HepG2 (cell line): ENCODE results near the gene UBAC1. TPM values are rescaled to one million over a fixed set of nuclear protein-coding genes. Genes with fewer than 3 reads are reported as not detected.
A peak's percentile ranks its signal among the peaks of the same experiment; 100 is the strongest.
"Not testable (repeated sequence)": the region's sequence is repeated elsewhere in the genome, so short reads cannot be mapped to it uniquely, and the experiment has no call there.

Source experiments
- ATAC-seq: fragments of 200-7000 bp; cut with Tn5 transposase; 3 replicates; pipeline ENCODE4 v1.9.1; 2020; ENCODE audit warnings: mild to moderate bottlenecking, moderate library complexity
- BruUV-seq: library from RNA; stranded (reverse); fragments of 400-500 nt; replicated peaks from 2 replicates; lab custom pipeline; 2021; lab: Mats Ljungman, UMichigan
- CTCF ChIA-PET: fragments of 300-600 bp; formaldehyde crosslinking; extraction: SDS; loops from one replicate; lab custom pipeline; 2021; ENCODE audit warnings: low total read pairs, inconsistent platforms, low intra/inter-chr PET ratio; lab: Yijun Ruan, JAX
- POLR2A ChIA-PET: fragments of 350-600 bp; sonication (Branson Sonifier 250); formaldehyde crosslinking; loops from one replicate; lab custom pipeline; 2020; ENCODE audit warnings: antibody characterized with exemption, inconsistent platforms; lab: Yijun Ruan, JAX
- DNase-seq: peaks from one replicate; pipeline ENCODE4 v3.0.0-alpha.2; 2015; ENCODE audit warnings: low spot score
- FAIRE-seq: peaks from 3 replicates; lab custom pipeline; 2011; peaks lifted over from hg19 to GRCh38; lab: Jason Lieb, UNC
- H2AFZ ChIP-seq: one replicate; pipeline ENCODE4 v1.6.1; 2011; ENCODE audit warnings: low read length, inconsistent platforms
- H3K27ac ChIP-seq: fragments of 300-600 bp; 3 replicates; pipeline ENCODE4 v1.8.0; 2011; ENCODE audit warnings: mixed run types, mild to moderate bottlenecking, mixed read lengths, low read length, inconsistent platforms; ENCODE audit not compliant: insufficient read depth; ENCODE audit errors: extremely low read length
- H3K27me3 ChIP-seq, 2 experiments: fragments of 200-600 bp in 1 of 2; 2 replicates in 1 of 2; 3 replicates in 1 of 2; pipeline versions ENCODE4 v1.6.0 to v1.8.0; 2011; ENCODE audit warnings: low read length in 2 of 2, mild to moderate bottlenecking in 2 of 2, moderate library complexity in 2 of 2, inconsistent platforms in 1 of 2; ENCODE audit not compliant: insufficient read depth in 2 of 2, control insufficient read depth in 1 of 2
- H3K36me3 ChIP-seq, 2 experiments: fragments of 200-600 bp in 1 of 2; replicated peaks in 1 of 2; 2 replicates in 1 of 2; 3 replicates in 1 of 2; pipeline versions ENCODE4 v1.5.1 to v1.8.0; 2011; ENCODE audit warnings: low read length in 2 of 2, inconsistent platforms in 1 of 2; ENCODE audit not compliant: insufficient read depth in 2 of 2, control insufficient read depth in 1 of 2
- H3K4me1 ChIP-seq: 2 replicates; pipeline ENCODE4 v1.5.1; 2012; ENCODE audit warnings: low read length, inconsistent platforms; ENCODE audit not compliant: insufficient read depth
- H3K4me2 ChIP-seq: 2 replicates; pipeline ENCODE4 v1.6.0; 2011; ENCODE audit warnings: low read depth, low read length, inconsistent platforms
- H3K4me3 ChIP-seq, 3 experiments: fragments of 200-600 bp in 1 of 3; sonication (generic), shearing (Covaris generic) in 1 of 3; replicated peaks in 1 of 3; 2 replicates each; pipeline ENCODE4 v1.5.1; 2011 to 2016; ENCODE audit warnings: low read length in 3 of 3, inconsistent platforms in 2 of 3, low read depth in 2 of 3, mild to moderate bottlenecking in 2 of 3, control low read depth in 1 of 3, mixed read lengths in 1 of 3; ENCODE audit not compliant: insufficient read depth in 1 of 3
- H3K79me2 ChIP-seq: one replicate; pipeline ENCODE4 v1.6.1; 2011; ENCODE audit warnings: low read length, inconsistent platforms; ENCODE audit not compliant: insufficient read depth
- H3K9ac ChIP-seq: 2 replicates; pipeline ENCODE4 v1.6.0; 2011; ENCODE audit warnings: mild to moderate bottlenecking, low read depth, low read length, inconsistent platforms; ENCODE audit not compliant: insufficient read depth
- H3K9me3 ChIP-seq: 2 replicates; pipeline ENCODE4 v1.5.1; 2012; ENCODE audit warnings: mild to moderate bottlenecking, low read length
- H4K20me1 ChIP-seq: 2 replicates; pipeline ENCODE4 v1.6.0; 2011; ENCODE audit warnings: inconsistent platforms, mild to moderate bottlenecking, low read length, moderate library complexity; ENCODE audit not compliant: insufficient read depth
- AGO2 ChIP-seq: fragments of 200-400 bp; formaldehyde crosslinking; optimal IDR thresholded peaks from 2 replicates; pipeline ENCODE3; 2017; ENCODE audit warnings: mild to moderate bottlenecking, low read depth, low read length, moderate library complexity
- CEBPB ChIP-seq: IDR thresholded peaks from 2 replicates; pipeline ENCODE4 v1.6.1; 2011; ENCODE audit warnings: low read depth, low read length, improper control_type of control experiment, borderline replicate concordance
- ELF4 ChIP-seq: sonication (generic); formaldehyde crosslinking; IDR thresholded peaks from 2 replicates; pipeline ENCODE4 v1.5.0; 2020; ENCODE audit warnings: missing genetic modification reagents, mild to moderate bottlenecking, moderate library complexity, borderline replicate concordance
- HMGA1 ChIP-seq: sonication (generic); formaldehyde crosslinking; conservative IDR thresholded peaks from 2 replicates; pipeline ENCODE4 v1.4.0; 2020; ENCODE audit warnings: missing genetic modification reagents
- PLRG1 ChIP-seq: fragments of 450-650 bp; conservative IDR thresholded peaks from 2 replicates; pipeline ENCODE4 v1.6.1; 2016
- ZFP36 ChIP-seq: fragments of 150-350 bp; IDR thresholded peaks from 2 replicates; pipeline ENCODE4 v1.6.1; 2018; ENCODE audit warnings: borderline replicate concordance, low read length, low read depth; ENCODE audit not compliant: partially characterized antibody
- ZNF24 ChIP-seq: fragments of 450-650 bp; IDR thresholded peaks from 2 replicates; pipeline ENCODE4 v1.6.1; 2017; ENCODE audit warnings: antibody characterized with exemption, mild to moderate bottlenecking
- ZNF768 ChIP-seq: sonication (generic); formaldehyde crosslinking; IDR thresholded peaks from 2 replicates; pipeline ENCODE4 v1.4.0; 2020; ENCODE audit warnings: missing genetic modification reagents
- ZNF790 ChIP-seq: sonication (generic); formaldehyde crosslinking; IDR thresholded peaks from 2 replicates; pipeline ENCODE4 v1.8.0; 2022; ENCODE audit warnings: missing genetic modification reagents, mild to moderate bottlenecking, borderline replicate concordance
- WGBS: methylation state at CpG from one replicate; pipeline ENCODE4 v1.1.6; 2017; ENCODE audit warnings: low lambda C conversion rate; 5-methylcytosine and 5-hydroxymethylcytosine counted together
- in situ Hi-C: cut with HindIII; loops from 2 replicates; pipeline ENCODE4 v1.10.0; 2017; ENCODE audit warnings: low pct_unique_long_range_greater_than_20kb; ENCODE audit not compliant: extremely low pct_ligation_motif_present
- intact Hi-C: fragments of 100-400 bp; cut with micrococcal nuclease; formaldehyde crosslinking; loops from one replicate; pipeline ENCODE4 v1.10.0; 2022; ENCODE audit not compliant: unreplicated experiment
- polyA plus RNA-seq, 8 experiments: library from polyadenylated mRNA; depleted of rRNA in 3 of 8; stranded (reverse) in 7 of 8; unstranded in 1 of 8; fragments of >200 nt; fragmentation: Illumina TruSeq in 4 of 8; extraction: Trizol in 4 of 8; gene quantifications; 2 replicates each; pipeline versions ENCODE4 v1.2.1 to v1.2.3, GENCODE V29; 2011 to 2016; ENCODE audit warnings: low read depth in 4 of 8, missing spikeins in 1 of 8, mixed read lengths in 1 of 8; ENCODE audit not compliant: insufficient read depth in 1 of 8
- total RNA-seq, 5 experiments: library from RNA; depleted of rRNA; stranded (reverse); fragments of >200 nt; fragmentation: Illumina TruSeq; extraction: Trizol; gene quantifications; 2 replicates each; pipeline ENCODE4 v1.2.3, GENCODE V29; 2016; ENCODE audit warnings: low read depth in 1 of 5
- TF ChIP-seq, protein P1 (sequence below): sonication (generic); formaldehyde crosslinking; IDR thresholded peaks from 2 replicates; pipeline ENCODE4 v1.4.0; 2020; ENCODE audit warnings: missing genetic modification reagents

The UBAC1 gene
- total and polyA plus RNA-seq, 2 of the 13 experiments (the other 11 are each of a cell fraction or from before 2014, with no cell fraction given): 32.2 to 34.1 TPM

DNA sequence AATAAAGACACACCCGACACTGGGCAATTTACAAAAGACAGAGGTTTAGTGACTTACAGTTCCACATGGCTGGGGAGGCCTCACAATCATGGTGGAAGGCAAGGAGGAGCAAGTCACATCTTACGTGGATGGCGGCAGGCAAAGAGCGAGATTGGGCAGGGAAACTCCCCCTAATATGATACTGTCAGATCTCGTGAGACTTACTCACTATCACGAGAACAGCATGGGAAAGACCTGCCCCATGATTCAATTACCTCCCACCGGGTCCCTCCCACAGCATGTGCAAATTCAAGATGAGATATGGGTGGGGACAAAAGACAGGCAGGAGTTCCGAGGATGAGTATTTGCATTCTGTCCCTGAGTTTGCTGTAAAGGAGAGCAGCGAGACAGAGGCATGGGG, 49.9 kb downstream of the UBAC1 start:
- H3K27ac ChIP-seq, DNase-seq, H2AFZ ChIP-seq, H3K4me3 ChIP-seq, H4K20me1 ChIP-seq, H3K4me2 ChIP-seq, intact Hi-C loops, H3K9ac ChIP-seq, in situ Hi-C loops, FAIRE-seq, BruUV-seq, CTCF ChIA-PET, ATAC-seq, POLR2A ChIA-PET, H3K27me3 ChIP-seq: not testable (repeated sequence)
- WGBS: 94% methylated on average over 9 of the region's 9 CpGs
- Histone ChIP-seq H3K79me2 (peaks cover 20% of the 10 kb centered on the region), H3K36me3 (peaks cover 5 to 31% of the 10 kb centered on the region in 2 experiments), H3K4me1 (peaks cover 24% of the 10 kb centered on the region), H3K9me3 (peaks cover 16% of the 10 kb centered on the region)

DNA sequence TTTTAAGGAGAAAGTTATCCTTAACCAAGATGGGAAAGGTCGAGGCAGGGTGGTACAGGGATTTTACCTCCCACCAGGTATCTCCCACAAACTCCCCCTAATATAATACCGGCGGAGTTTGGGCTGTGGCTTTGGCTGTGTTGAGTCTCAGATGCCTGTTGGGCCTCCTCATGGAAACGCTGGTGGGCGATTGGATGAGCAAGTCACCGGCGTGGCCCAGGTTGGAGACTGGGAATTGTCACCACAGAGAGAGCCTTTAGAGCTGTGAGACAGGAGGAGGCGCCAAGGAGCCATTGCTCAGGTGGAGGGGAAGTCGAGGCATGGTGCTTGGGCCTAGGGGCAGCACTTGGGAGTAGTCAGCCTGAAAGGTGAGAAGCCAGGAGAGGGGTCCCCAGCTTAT, 50.4 kb downstream of the UBAC1 start:
- in situ Hi-C loops: no loop called here
- ATAC-seq: no peak
- POLR2A ChIA-PET: no interaction called here

More for the DNA sequence above, 50.4 kb downstream of the UBAC1 start:
- TSS peak; percentile 11 for BruUV-seq
- H2AFZ ChIP-seq: no peak overlapping the region
- H4K20me1 ChIP-seq: peaks cover 6% of the 10 kb centered on the region
- H3K4me3 ChIP-seq: no peak overlapping the region
- FAIRE-seq (no peak), DNase-seq (no peak)
- H3K4me2 ChIP-seq: no peak overlapping the region
- TF ChIP-seq, protein P1, sequence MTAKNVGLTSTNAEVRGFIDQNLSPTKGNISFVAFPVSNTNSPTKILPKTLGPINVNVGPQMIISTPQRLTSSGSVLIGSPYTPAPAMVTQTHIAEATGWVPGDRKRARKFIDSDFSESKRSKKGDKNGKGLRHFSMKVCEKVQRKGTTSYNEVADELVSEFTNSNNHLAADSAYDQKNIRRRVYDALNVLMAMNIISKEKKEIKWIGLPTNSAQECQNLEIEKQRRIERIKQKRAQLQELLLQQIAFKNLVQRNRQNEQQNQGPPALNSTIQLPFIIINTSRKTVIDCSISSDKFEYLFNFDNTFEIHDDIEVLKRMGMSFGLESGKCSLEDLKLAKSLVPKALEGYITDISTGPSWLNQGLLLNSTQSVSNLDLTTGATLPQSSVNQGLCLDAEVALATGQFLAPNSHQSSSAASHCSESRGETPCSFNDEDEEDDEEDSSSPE (CRISPR knock-in tag): no peak
- TF ChIP-seq ZNF768 (CRISPR knock-in tag) (no peak), ZNF790 (CRISPR knock-in tag) (no peak), HMGA1 (CRISPR knock-in tag) (no peak), CEBPB (no peak), PLRG1 (no peak), ZFP36 (no peak), ELF4 (no peak), ZNF24 (no peak), AGO2 (no peak)
- H3K27me3 ChIP-seq: no peaks in the 10 kb centered on the region
- H3K79me2 ChIP-seq: peaks cover 25% of the 10 kb centered on the region
- intact Hi-C loops: no loop called here
- CTCF ChIA-PET: no interaction called here
- WGBS: 98% methylated on average over 9 of the region's 9 CpGs
- no peak overlapping the region for H3K27ac ChIP-seq
- 0 out of 2 replicates have a peak, but pooled peaks cover 11% of the 10 kb centered on the region for H3K9me3 ChIP-seq
- H3K4me1 ChIP-seq: peaks cover 28% of the 10 kb centered on the region
- peaks cover 5 to 31% of the 10 kb centered on the region in 2 experiments for H3K36me3 ChIP-seq
- H3K9ac ChIP-seq: no peak overlapping the region
